Left ventricle myocardium superior (tissue), 1 donor: ENCODE data around the gene MTRF1L. TPM values are rescaled to one million over a fixed set of nuclear protein-coding genes. Genes with fewer than 3 reads are reported as not detected.

ENCODE experiments used
- ATAC-seq: fragments of 200-7000 bp; cut with Tn5 transposase; one replicate; pipeline ENCODE4 v1.9.1; 2020; ENCODE audit warnings: mild to moderate bottlenecking, moderate library complexity
- DNase-seq: peaks from one replicate; pipeline ENCODE4 v3.0.0-alpha.2; 2020
- intact Hi-C: fragments of 100-400 bp; cut with micrococcal nuclease; formaldehyde crosslinking; loops from one replicate; pipeline ENCODE4 v1.11.0; 2022
- long read RNA-seq: library from polyadenylated mRNA; unstranded; transcript quantifications from one replicate; pipeline ENCODE4 v2.0.0, GENCODE V29; 2021
- total RNA-seq: library from RNA; stranded (reverse); fragmentation: NEBNext Ultra II Directional; extraction: Animal tissue kit (Norgen Biotek cat#: 25700); gene quantifications from one replicate; pipeline ENCODE4 v1.2.1, GENCODE V29; 2021
- donor health status: DM: no; HTN: yes; CAD: no; lungs with severe emphysema.

MTRF1L gene
- total RNA-seq: 30.2 TPM
- long read RNA-seq, transcript MTRF1L-203 (7 exons, 3,676 nt): major isoform, 36 of 82 reads
- long read RNA-seq, transcript MTRF1L-211 (6 exons, 3,514 nt): minor isoform, 5 of 82 reads
- long read RNA-seq, transcript MTRF1L-202 (6 exons, 3,539 nt): minor isoform, 9 of 82 reads
- long read RNA-seq, transcript MTRF1L-208 (7 exons, 3,651 nt): minor isoform, 20 of 82 reads
- long read RNA-seq, partial matches to known transcripts: 2 of 82 reads
- long read RNA-seq, other reads (novel, unspliced or antisense): 9 of 82 reads

GRCh38 chr6:153002613-153003365, at the start of gene MTRF1L:
Gene MTRF1L (minus strand): TSS chr6:153002709. CDS start chr6:153002685, 24 bp downstream.
- DNase-seq (peak; percentile 95), ATAC-seq (peak; percentile 99)
- intact Hi-C loops: no loop called here

- DNase-seq: no peak
- ATAC-seq: no peak
- intact Hi-C loops: no loop called here
These were observed 49.3 kb upstream of the MTRF1L start for GRCh38 chr6:153051801-153052200.

- DNase-seq (no peak), ATAC-seq (no peak)
- intact Hi-C loops: no loop called here
These were observed 46.1 kb upstream of the MTRF1L start for GRCh38 chr6:153048631-153049030.

GRCh38 chr6:153047386-153047785, 44.9 kb upstream of the MTRF1L start:
- ATAC-seq: no peak
- DNase-seq: no peak
- intact Hi-C loops: no loop called here

GRCh38 chr6:153045271-153045670, 42.8 kb upstream of the MTRF1L start:
- intact Hi-C loops: no loop called here
- no peak for ATAC-seq
- no peak for DNase-seq

- ATAC-seq (no peak), DNase-seq (no peak)
- intact Hi-C loops: no loop called here
These were observed 41.8 kb upstream of the MTRF1L start for GRCh38 chr6:153044295-153044694.

GRCh38 chr6:153043719-153044118, 41.2 kb upstream of the MTRF1L start:
- ATAC-seq (no peak), DNase-seq (no peak)
- intact Hi-C loops: no loop called here

GRCh38 chr6:153038378-153039057, 36.0 kb upstream of the MTRF1L start:
- intact Hi-C loops: loop anchor here (10.0 kb wide), 1 partner anchor 466 kb away; no protein-coding TSS in a partner anchor
- DNase-seq: no peak
- no peak for ATAC-seq

- no peak for ATAC-seq
- DNase-seq: no peak
- intact Hi-C loops: loop anchor here (10.0 kb wide), 1 partner anchor 471 kb away; no protein-coding TSS in a partner anchor
These were observed 31.6 kb upstream of the MTRF1L start for GRCh38 chr6:153034139-153034538.

GRCh38 chr6:153032255-153032882, 29.9 kb upstream of the MTRF1L start:
- intact Hi-C loops: loop anchor here (10.0 kb wide), 1 partner anchor 472 kb away; no protein-coding TSS in a partner anchor
- ATAC-seq (no peak), DNase-seq (no peak)

GRCh38 chr6:153031335-153031955, 28.9 kb upstream of the MTRF1L start:
- ATAC-seq (no peak), DNase-seq (no peak)
- intact Hi-C loops: loop anchor here (10.0 kb wide), 1 partner anchor 473 kb away; no protein-coding TSS in a partner anchor

GRCh38 chr6:153028963-153029362, 26.5 kb upstream of the MTRF1L start:
- ATAC-seq (no peak), DNase-seq (no peak)
- intact Hi-C loops: no loop called here

GRCh38 chr6:153028286-153028685, 25.8 kb upstream of the MTRF1L start:
- DNase-seq (no peak), ATAC-seq (no peak)
- intact Hi-C loops: no loop called here

GRCh38 chr6:153027480-153027879, 25.0 kb upstream of the MTRF1L start:
- intact Hi-C loops: no loop called here
- no peak for ATAC-seq
- DNase-seq: no peak

- no peak for DNase-seq
- intact Hi-C loops: loop anchor here (5.0 kb wide), 1 partner anchor 162 kb away; no protein-coding TSS in a partner anchor
- no peak for ATAC-seq
These were observed 22.2 kb upstream of the MTRF1L start for GRCh38 chr6:153024709-153025017.

GRCh38 chr6:153023977-153024708, 21.6 kb upstream of the MTRF1L start:
- intact Hi-C loops: loop anchor here (5.0 kb wide), 1 partner anchor 162 kb away; no protein-coding TSS in a partner anchor
- no peak for DNase-seq
- ATAC-seq: peak; percentile 81

GRCh38 chr6:153018355-153018754, 15.8 kb upstream of the MTRF1L start:
- ATAC-seq (no peak), DNase-seq (no peak)
- intact Hi-C loops: no loop called here

- DNase-seq: no peak
- ATAC-seq: no peak
- intact Hi-C loops: no loop called here
These were observed 14.3 kb upstream of the MTRF1L start for GRCh38 chr6:153016846-153017245.
